H9 (cell line): ENCODE measurements around the gene LSS. TPM values are rescaled to one million over a fixed set of nuclear protein-coding genes. Genes with fewer than 3 reads are reported as not detected.

Experiments used
- DNase-seq: peaks from one replicate; pipeline ENCODE4 v3.0.0-alpha.2; 2017
- H2AFZ ChIP-seq: one replicate; pipeline ENCODE4 v1.6.1; 2013; ENCODE audit warnings: mild to moderate bottlenecking, low read length, control low read depth, moderate library complexity
- H2AK5ac ChIP-seq: 2 replicates; pipeline ENCODE4 v1.6.1; 2013; ENCODE audit warnings: low read length, control low read depth, mixed read lengths; ENCODE audit not compliant: insufficient read length
- H2BK120ac ChIP-seq: one replicate; pipeline ENCODE4 v1.6.1; 2013; ENCODE audit warnings: low read depth, mild to moderate bottlenecking, low read length, control low read depth, inconsistent platforms; ENCODE audit not compliant: poor library complexity, severe bottlenecking
- H2BK12ac ChIP-seq: 2 replicates; pipeline ENCODE4 v1.6.1; 2013; ENCODE audit warnings: low read length, control low read depth, mixed read lengths, low read depth; ENCODE audit not compliant: insufficient read length
- H2BK15ac ChIP-seq: 2 replicates; pipeline ENCODE4 v1.6.1; 2013; ENCODE audit warnings: low read depth, low read length, control low read depth
- H2BK20ac ChIP-seq: one replicate; pipeline ENCODE4 v1.6.1; 2013; ENCODE audit warnings: low read depth, mild to moderate bottlenecking, low read length, control low read depth, inconsistent platforms; ENCODE audit not compliant: poor library complexity, severe bottlenecking
- H2BK5ac ChIP-seq: 2 replicates; pipeline ENCODE4 v1.6.1; 2013; ENCODE audit warnings: low read length, control low read depth, mixed read lengths; ENCODE audit not compliant: insufficient read length
- H3K14ac ChIP-seq: 2 replicates; pipeline ENCODE4 v1.6.1; 2013; ENCODE audit warnings: low read length, control low read depth; ENCODE audit not compliant: insufficient read depth
- H3K18ac ChIP-seq: 2 replicates; pipeline ENCODE4 v1.6.1; 2013; ENCODE audit warnings: low read depth, mild to moderate bottlenecking, mixed read lengths, low read length, control low read depth; ENCODE audit not compliant: insufficient read length
- H3K23ac ChIP-seq: 2 replicates; pipeline ENCODE4 v1.6.1; 2013; ENCODE audit warnings: low read length, control low read depth, mixed read lengths, low read depth; ENCODE audit not compliant: insufficient read length
- H3K23me2 ChIP-seq: 2 replicates; pipeline ENCODE4 v1.6.1; 2013; ENCODE audit warnings: low read depth, mild to moderate bottlenecking, mixed read lengths, low read length, control low read depth; ENCODE audit not compliant: insufficient read length, poor library complexity, severe bottlenecking
- H3K27ac ChIP-seq: 2 replicates; pipeline ENCODE4 v1.5.1; 2013; ENCODE audit warnings: low read length, control low read depth, mixed read lengths, low read depth; ENCODE audit not compliant: insufficient read length
- H3K27me3 ChIP-seq: 2 replicates; pipeline ENCODE4 v1.6.1; 2013; ENCODE audit warnings: low read length, control low read depth, inconsistent platforms; ENCODE audit not compliant: insufficient read depth
- H3K4ac ChIP-seq: 2 replicates; pipeline ENCODE4 v1.6.1; 2013; ENCODE audit warnings: low read depth, mild to moderate bottlenecking, control low read depth, inconsistent platforms, low read length, moderate library complexity
- H3K4me1 ChIP-seq: 2 replicates; pipeline ENCODE4 v1.6.1; 2013; ENCODE audit warnings: low read length, control low read depth, inconsistent platforms; ENCODE audit not compliant: insufficient read depth
- H3K4me2 ChIP-seq: 2 replicates; pipeline ENCODE4 v1.6.1; 2013; ENCODE audit warnings: low read length, control low read depth, mixed read lengths; ENCODE audit not compliant: insufficient read length, insufficient read depth
- H3K56ac ChIP-seq: 2 replicates; pipeline ENCODE4 v1.6.1; 2013; ENCODE audit warnings: low read depth, mild to moderate bottlenecking, mixed read lengths, low read length, control low read depth; ENCODE audit not compliant: insufficient read length
- H3K79me1 ChIP-seq: 2 replicates; pipeline ENCODE4 v1.6.1; 2013; ENCODE audit warnings: low read depth, mild to moderate bottlenecking, moderate library complexity, low read length, control low read depth, inconsistent platforms; ENCODE audit not compliant: insufficient read depth, poor library complexity, severe bottlenecking
- H3K79me2 ChIP-seq: 2 replicates; pipeline ENCODE4 v1.6.1; 2013; ENCODE audit warnings: low read length, control low read depth, inconsistent platforms; ENCODE audit not compliant: insufficient read depth
- H3K9ac ChIP-seq: 2 replicates; pipeline ENCODE4 v1.6.1; 2013; ENCODE audit warnings: low read length, control low read depth, mixed read lengths; ENCODE audit not compliant: insufficient read length; ENCODE audit errors: extremely low read depth
- H3K9me3 ChIP-seq: one replicate; pipeline ENCODE4 v1.6.1; 2013; ENCODE audit warnings: low read depth, low read length, inconsistent platforms; ENCODE audit not compliant: control insufficient read depth
- H3T11ph ChIP-seq: one replicate; pipeline ENCODE4 v1.6.1; 2013; ENCODE audit warnings: mild to moderate bottlenecking, low read length, control low read depth, inconsistent platforms
- H4K20me1 ChIP-seq: one replicate; pipeline ENCODE4 v1.6.1; 2013; ENCODE audit not compliant: control insufficient read depth, insufficient read length, insufficient read depth
- H4K5ac ChIP-seq: 2 replicates; pipeline ENCODE4 v1.6.1; 2013; ENCODE audit warnings: low read depth, mild to moderate bottlenecking, mixed read lengths, low read length, control low read depth; ENCODE audit not compliant: insufficient read length
- H4K8ac ChIP-seq: replicated peaks from 2 replicates; pipeline ENCODE4 v1.6.1; 2013; ENCODE audit warnings: low read length, control low read depth, mixed read lengths, low read depth; ENCODE audit not compliant: insufficient read length
- H4K91ac ChIP-seq: 2 replicates; pipeline ENCODE4 v1.6.1; 2013; ENCODE audit warnings: low read depth, mild to moderate bottlenecking, moderate library complexity, mixed read lengths, low read length, control low read depth; ENCODE audit not compliant: insufficient read length
- H3K27ac Mint-ChIP-seq, 3 experiments: 2 replicates in 2 of 3; 3 replicates in 1 of 3; pipeline ENCODE4 v1.8.0; 2020 to 2021; ENCODE audit warnings: mixed read lengths in 3 of 3, mild to moderate bottlenecking in 1 of 3, moderate library complexity in 1 of 3
- H3K27me3 Mint-ChIP-seq: 2 replicates; pipeline ENCODE4 v1.8.0; 2021; ENCODE audit warnings: low read depth, mild to moderate bottlenecking, moderate library complexity, mixed read lengths
- H3K36me3 Mint-ChIP-seq, 3 experiments: 2 replicates in 2 of 3; 3 replicates in 1 of 3; pipeline ENCODE4 v1.8.0; 2020 to 2021; ENCODE audit warnings: low read depth in 3 of 3, mixed read lengths in 3 of 3; ENCODE audit not compliant: insufficient read depth in 1 of 3
- H3K4me1 Mint-ChIP-seq, 2 experiments: 2 replicates each; pipeline ENCODE4 v1.8.0; 2020; ENCODE audit warnings: mixed read lengths in 2 of 2
- H3K4me3 Mint-ChIP-seq, 2 experiments: 2 replicates in 1 of 2; 3 replicates in 1 of 2; pipeline ENCODE4 v1.8.0; 2020 to 2021; ENCODE audit warnings: mild to moderate bottlenecking in 2 of 2, mixed read lengths in 2 of 2, moderate library complexity in 1 of 2
- H3K9me3 Mint-ChIP-seq, 2 experiments: 2 replicates in 1 of 2; 3 replicates in 1 of 2; pipeline ENCODE4 v1.8.0; 2020; ENCODE audit warnings: mild to moderate bottlenecking in 2 of 2, mixed read lengths in 2 of 2, moderate library complexity in 1 of 2
- WGBS: extraction: QIAGEN DNeasy Blood & Tissue Kit; methylation state at CpG from one replicate; pipeline ENCODE4 v1.1.7; 2013; ENCODE audit warnings: missing lambda C conversion rate, low lambda C conversion rate, mixed read lengths; ENCODE audit not compliant: insufficient read length; ENCODE audit errors: extremely low coverage; 5-methylcytosine and 5-hydroxymethylcytosine counted together
- total RNA-seq: library from RNA; stranded (reverse); gene quantifications from 2 replicates; pipeline ENCODE4 v1.2.1, GENCODE V29; 2021
- TF ChIP-seq, protein P1 (sequence below): fragments of 200-600 bp; sonication (generic); conservative IDR thresholded peaks from 3 replicates; pipeline ENCODE4 v1.8.0; 2021; ENCODE audit warnings: antibody characterized with exemption, mild to moderate bottlenecking

LSS gene
- total RNA-seq, 1 experiment from 2014 or later, result 69.2 TPM

DNA sequence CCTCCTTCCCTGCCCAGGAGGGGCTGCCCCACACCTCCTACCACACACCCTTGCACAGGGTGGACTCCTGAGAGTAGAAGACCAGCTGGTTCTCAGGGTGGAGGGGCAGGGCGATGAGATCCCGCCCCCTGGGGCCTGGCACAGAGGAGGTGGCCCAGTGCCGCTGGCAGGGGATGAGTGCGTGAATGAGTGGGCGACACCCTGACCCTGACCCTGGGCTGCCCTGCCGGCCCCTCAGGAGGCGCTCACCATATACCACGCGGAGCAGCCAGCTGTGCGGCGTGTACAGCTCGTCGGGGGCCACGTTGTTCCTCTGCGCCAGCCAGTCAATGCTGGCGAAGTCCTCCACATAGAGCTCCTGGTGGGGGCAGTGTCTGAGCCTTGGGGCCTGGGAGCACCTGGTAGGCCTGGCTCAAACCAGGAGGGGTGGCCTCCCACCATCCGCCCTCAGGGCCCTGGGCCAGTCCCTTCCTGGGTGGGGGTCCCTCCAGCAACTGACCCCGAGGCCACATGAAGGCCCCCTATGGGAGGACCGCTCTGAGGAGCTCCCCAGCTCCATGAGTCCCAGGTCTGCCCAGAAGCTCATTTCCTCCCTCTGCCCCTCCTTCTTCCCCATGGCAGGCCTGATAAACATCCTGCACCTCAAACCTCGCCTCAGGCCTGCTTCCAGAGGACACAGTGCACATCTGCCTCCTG, 13.0 kb downstream of the LSS start:
- no peaks in the 10 kb centered on the region for H3K4me1 Mint-ChIP-seq
- WGBS, result no CpG with 5 or more reads among the region's 20 CpGs
- H3K79me1 ChIP-seq, result no peaks in the 10 kb centered on the region
- no peak overlapping the region for H4K8ac ChIP-seq
- H3K18ac ChIP-seq, result no peak overlapping the region
- H3K27ac Mint-ChIP-seq, result peak overlapping the region in 2 of 3 experiments; percentile 45 to 95; a peak in 3 of 7 replicates
- no peak for DNase-seq
- peaks cover 18 to 41% (median 29%) of the 10 kb centered on the region in 3 experiments for H3K36me3 Mint-ChIP-seq
- H3K23ac ChIP-seq, result no peak overlapping the region
- H2AFZ ChIP-seq, result no peak overlapping the region
- no peaks in the 10 kb centered on the region for H3K27me3 ChIP-seq
- no peak overlapping the region for H2BK20ac ChIP-seq
- H4K91ac ChIP-seq, result no peak overlapping the region
- no peak overlapping the region for H3K56ac ChIP-seq
- no peak overlapping the region for H3K4me2 ChIP-seq
- no peak overlapping the region for H3K4ac ChIP-seq
- H3K9me3 Mint-ChIP-seq, result no peaks in the 10 kb centered on the region
- no peaks in the 10 kb centered on the region for H4K20me1 ChIP-seq
- H3K4me3 Mint-ChIP-seq, result no peak overlapping the region
- no peak overlapping the region for H2BK5ac ChIP-seq
- no peaks in the 10 kb centered on the region for H3K9me3 ChIP-seq
- no peak overlapping the region for H2AK5ac ChIP-seq
- H3K14ac ChIP-seq, result no peak overlapping the region; the same call in 1 of the 2 replicates
- TF ChIP-seq, protein P1, sequence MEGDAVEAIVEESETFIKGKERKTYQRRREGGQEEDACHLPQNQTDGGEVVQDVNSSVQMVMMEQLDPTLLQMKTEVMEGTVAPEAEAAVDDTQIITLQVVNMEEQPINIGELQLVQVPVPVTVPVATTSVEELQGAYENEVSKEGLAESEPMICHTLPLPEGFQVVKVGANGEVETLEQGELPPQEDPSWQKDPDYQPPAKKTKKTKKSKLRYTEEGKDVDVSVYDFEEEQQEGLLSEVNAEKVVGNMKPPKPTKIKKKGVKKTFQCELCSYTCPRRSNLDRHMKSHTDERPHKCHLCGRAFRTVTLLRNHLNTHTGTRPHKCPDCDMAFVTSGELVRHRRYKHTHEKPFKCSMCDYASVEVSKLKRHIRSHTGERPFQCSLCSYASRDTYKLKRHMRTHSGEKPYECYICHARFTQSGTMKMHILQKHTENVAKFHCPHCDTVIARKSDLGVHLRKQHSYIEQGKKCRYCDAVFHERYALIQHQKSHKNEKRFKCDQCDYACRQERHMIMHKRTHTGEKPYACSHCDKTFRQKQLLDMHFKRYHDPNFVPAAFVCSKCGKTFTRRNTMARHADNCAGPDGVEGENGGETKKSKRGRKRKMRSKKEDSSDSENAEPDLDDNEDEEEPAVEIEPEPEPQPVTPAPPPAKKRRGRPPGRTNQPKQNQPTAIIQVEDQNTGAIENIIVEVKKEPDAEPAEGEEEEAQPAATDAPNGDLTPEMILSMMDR, result no peak
- no peaks in the 10 kb centered on the region for H3K23me2 ChIP-seq
- no peak overlapping the region for H4K5ac ChIP-seq
- H3K9ac ChIP-seq, result no peak overlapping the region
- no peak overlapping the region for H2BK120ac ChIP-seq
- H3T11ph ChIP-seq, result no peak overlapping the region
- no peak overlapping the region for H3K27ac ChIP-seq
- H2BK15ac ChIP-seq, result no peak overlapping the region
- H3K4me1 ChIP-seq, result no peaks in the 10 kb centered on the region
- no peak overlapping the region for H2BK12ac ChIP-seq
- H3K79me2 ChIP-seq, result peaks cover 5% of the 10 kb centered on the region; the same call in 1 of the 2 replicates
- no peaks in the 10 kb centered on the region for H3K27me3 Mint-ChIP-seq
